Thoracic aorta (tissue), 2 donors: ENCODE measurements around the gene MRPL39. TPM values are rescaled to one million over a fixed set of nuclear protein-coding genes. Genes with fewer than 3 reads are reported as not detected.
A peak's percentile ranks its signal among the peaks of the same experiment; 100 is the strongest.

Source experiments
- ATAC-seq: fragments of 150-250 bp; one replicate; pipeline ENCODE4 v1.8.0; 2017; ENCODE audit warnings: low read depth; ENCODE audit not compliant: insufficient number of reproducible peaks, low FRiP score
- DNase-seq: peaks from one replicate; pipeline ENCODE4 v3.0.0-alpha.2; 2020; ENCODE audit warnings: low spot score
- H3K27ac ChIP-seq, 2 donors: fragments of 200-600 bp; sonication (generic); 1 replicate in 1 of 2; 2 replicates in 1 of 2; pipeline ENCODE4 v1.5.1; 2016; ENCODE audit warnings: mild to moderate bottlenecking in 2 of 2, moderate library complexity in 2 of 2
- H3K27me3 ChIP-seq: fragments of 200-600 bp; sonication (generic); replicated peaks from 2 replicates; pipeline ENCODE4 v1.6.0; 2016; ENCODE audit warnings: mild to moderate bottlenecking; ENCODE audit not compliant: insufficient read depth
- H3K36me3 ChIP-seq: fragments of 200-600 bp; sonication (generic); one replicate; pipeline ENCODE4 v1.5.1; 2016
- H3K4me1 ChIP-seq, 2 donors: fragments of 200-600 bp; sonication (generic); 1 replicate in 1 of 2; 2 replicates in 1 of 2; pipeline versions ENCODE4 v1.5.1 to v1.6.0; 2016; ENCODE audit warnings: low read depth in 2 of 2, mild to moderate bottlenecking in 1 of 2; ENCODE audit not compliant: control insufficient read depth in 1 of 2
- H3K4me3 ChIP-seq: fragments of 200-600 bp; sonication (generic); 2 replicates; pipeline ENCODE4 v1.5.1; 2016; ENCODE audit warnings: mild to moderate bottlenecking
- H3K9me3 ChIP-seq: fragments of 200-600 bp; sonication (generic); 2 replicates; pipeline ENCODE4 v1.5.1; 2016
- total RNA-seq, 2 donors: library from RNA; depleted of rRNA; stranded (reverse); fragments of >200 nt; gene quantifications; one replicate each; pipeline versions ENCODE4 v1.1.0 to v1.2.3, GENCODE V29; 2016
- TF ChIP-seq, protein P1 (sequence below): fragments of 200-600 bp; sonication (generic); IDR thresholded peaks from one replicate; pipeline ENCODE4 v1.5.1; 2019; ENCODE audit warnings: antibody characterized with exemption

Gene MRPL39
- total RNA-seq, 2 donors from 2014 or later: 6.6 to 16.8 TPM

DNA sequence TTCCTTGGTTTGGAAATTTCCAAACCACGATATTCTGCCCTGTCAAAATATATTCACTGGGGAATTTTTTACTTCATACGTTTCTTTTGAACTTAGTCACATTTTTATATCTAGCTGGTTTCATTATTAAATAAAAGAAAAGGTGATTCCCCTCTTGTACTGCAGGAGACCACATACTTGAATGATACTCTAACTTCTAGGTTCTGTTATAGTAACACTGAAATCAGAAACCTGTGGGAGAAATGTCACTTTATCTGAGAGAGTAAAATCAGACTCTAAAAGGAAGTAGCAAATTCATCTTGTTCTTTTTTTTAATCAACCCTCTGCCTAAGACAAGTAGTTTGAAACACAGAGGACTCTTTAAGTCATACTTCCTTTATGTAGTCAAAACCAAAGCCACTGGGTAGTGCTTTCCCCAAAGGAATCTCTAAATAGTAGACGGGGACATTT is 34.4 kb downstream of the MRPL39 start:
- peak overlapping the region; percentile 31 to 56 for H3K27ac ChIP-seq
- DNase-seq: no peak
- H3K4me1 ChIP-seq: peaks cover 22 to 46% of the 10 kb centered on the region in 2 donors

DNA sequence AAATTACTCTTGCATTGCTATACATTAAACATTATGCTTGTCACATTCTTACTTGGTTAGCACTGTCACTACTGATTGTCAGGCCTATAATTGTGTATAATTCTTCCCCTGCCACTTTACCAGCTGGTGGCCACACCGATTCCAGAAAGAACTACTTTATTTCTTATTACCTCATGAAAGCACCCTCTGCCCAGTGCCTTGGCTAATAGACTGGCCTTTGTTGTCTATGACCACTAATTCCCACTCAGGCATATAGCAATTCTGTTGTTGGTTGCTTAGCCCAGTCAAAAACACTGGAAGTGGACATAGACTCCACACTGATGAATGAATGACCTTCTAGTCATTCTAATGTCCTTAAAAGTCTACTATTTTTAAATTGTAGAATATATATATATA is 35.6 kb downstream of the MRPL39 start:
- ATAC-seq (no peak), DNase-seq (no peak)
- H3K9me3 ChIP-seq: no peaks in the 10 kb centered on the region
- peaks cover 22 to 50% of the 10 kb centered on the region in 2 donors for H3K4me1 ChIP-seq
- H3K4me3 ChIP-seq: no peak overlapping the region
- H3K27me3 ChIP-seq: no peaks in the 10 kb centered on the region
- H3K27ac ChIP-seq: no peak overlapping the region
- TF ChIP-seq, protein P1, sequence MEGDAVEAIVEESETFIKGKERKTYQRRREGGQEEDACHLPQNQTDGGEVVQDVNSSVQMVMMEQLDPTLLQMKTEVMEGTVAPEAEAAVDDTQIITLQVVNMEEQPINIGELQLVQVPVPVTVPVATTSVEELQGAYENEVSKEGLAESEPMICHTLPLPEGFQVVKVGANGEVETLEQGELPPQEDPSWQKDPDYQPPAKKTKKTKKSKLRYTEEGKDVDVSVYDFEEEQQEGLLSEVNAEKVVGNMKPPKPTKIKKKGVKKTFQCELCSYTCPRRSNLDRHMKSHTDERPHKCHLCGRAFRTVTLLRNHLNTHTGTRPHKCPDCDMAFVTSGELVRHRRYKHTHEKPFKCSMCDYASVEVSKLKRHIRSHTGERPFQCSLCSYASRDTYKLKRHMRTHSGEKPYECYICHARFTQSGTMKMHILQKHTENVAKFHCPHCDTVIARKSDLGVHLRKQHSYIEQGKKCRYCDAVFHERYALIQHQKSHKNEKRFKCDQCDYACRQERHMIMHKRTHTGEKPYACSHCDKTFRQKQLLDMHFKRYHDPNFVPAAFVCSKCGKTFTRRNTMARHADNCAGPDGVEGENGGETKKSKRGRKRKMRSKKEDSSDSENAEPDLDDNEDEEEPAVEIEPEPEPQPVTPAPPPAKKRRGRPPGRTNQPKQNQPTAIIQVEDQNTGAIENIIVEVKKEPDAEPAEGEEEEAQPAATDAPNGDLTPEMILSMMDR: no peak
- H3K36me3 ChIP-seq: no peaks in the 10 kb centered on the region

More for the DNA sequence above, 34.4 kb downstream of the MRPL39 start:
- ATAC-seq: no peak
- H3K9me3 ChIP-seq: no peaks in the 10 kb centered on the region
- TF ChIP-seq, protein P1: no peak
- H3K36me3 ChIP-seq: no peaks in the 10 kb centered on the region
- no peak overlapping the region for H3K4me3 ChIP-seq
- H3K27me3 ChIP-seq: no peaks in the 10 kb centered on the region

DNA sequence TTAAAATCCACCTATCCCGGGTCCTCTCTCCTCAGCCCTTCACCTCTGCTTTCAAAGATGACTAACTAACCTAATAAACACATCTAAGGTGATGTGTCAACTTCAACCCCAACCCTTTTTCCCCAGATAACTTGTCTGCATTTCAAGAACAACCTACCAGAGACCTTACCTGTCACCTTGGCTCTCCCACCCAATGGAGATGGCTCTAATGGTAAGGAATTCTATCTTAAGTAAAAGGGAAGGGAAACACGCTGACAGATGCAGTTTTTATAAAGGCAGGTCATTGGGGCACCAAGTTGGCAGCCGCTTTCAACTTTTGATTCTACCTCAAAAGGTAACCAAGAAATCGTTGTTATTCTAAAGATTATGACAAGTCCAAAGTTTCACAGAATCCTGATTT is 37.6 kb downstream of the MRPL39 start:
- ATAC-seq (no peak), DNase-seq (no peak)
- Histone ChIP-seq H3K4me3 (no peak overlapping the region), H3K4me1 (peaks cover 17 to 34% of the 10 kb centered on the region in 2 donors), H3K27ac (no peak overlapping the region), H3K27me3 (no peaks in the 10 kb centered on the region), H3K9me3 (no peaks in the 10 kb centered on the region), H3K36me3 (no peaks in the 10 kb centered on the region)
- TF ChIP-seq, protein P1: no peak

DNA sequence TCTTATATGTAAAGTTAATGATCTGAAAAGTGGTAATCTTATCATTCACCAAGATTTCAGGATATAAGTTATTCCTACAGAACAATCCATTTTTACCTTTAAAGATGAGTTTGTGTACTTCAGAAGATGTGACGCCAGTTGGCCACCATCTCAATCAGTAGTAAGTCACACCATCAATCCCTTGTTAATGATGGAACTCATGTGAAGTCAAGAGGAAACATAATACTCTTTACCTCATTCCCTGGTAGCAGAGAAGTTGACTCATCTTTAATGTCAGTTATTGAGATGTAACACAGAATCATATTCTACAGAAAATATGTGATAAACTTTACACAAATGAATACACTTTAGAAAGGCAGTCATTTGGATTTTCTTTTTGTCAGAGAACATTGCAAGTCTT is 38.2 kb downstream of the MRPL39 start:
- ATAC-seq: no peak
- Histone ChIP-seq H3K9me3 (no peaks in the 10 kb centered on the region), H3K36me3 (no peaks in the 10 kb centered on the region), H3K27me3 (no peaks in the 10 kb centered on the region), H3K4me1 (peaks cover 13 to 30% of the 10 kb centered on the region in 2 donors), H3K4me3 (no peak overlapping the region), H3K27ac (no peak overlapping the region)
- no peak for DNase-seq
- TF ChIP-seq, protein P1: no peak

DNA sequence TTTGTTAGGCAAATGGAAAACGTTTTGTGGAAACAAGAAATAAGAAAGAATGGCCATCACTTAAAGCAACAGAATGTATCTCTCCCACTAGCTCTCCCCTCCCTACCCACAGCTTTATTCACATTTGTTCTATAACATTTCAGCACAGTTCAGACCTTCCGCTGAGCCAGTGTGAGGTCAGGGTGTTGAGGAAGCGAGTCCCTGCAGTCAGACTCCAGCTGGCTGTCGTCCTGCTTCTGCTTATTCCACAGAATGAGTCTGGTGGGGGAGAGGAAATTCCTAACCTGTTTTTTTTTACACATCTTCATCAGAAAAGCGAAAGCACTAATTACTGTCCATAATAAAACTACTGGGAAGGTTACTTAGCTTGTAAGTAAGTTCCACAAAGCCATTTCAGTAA is 39.0 kb downstream of the MRPL39 start:
- Histone ChIP-seq H3K4me3 (peak overlapping the region; percentile 41), H3K27ac (peak overlapping the region in 1 of 2 donors; percentile 14), H3K4me1 (peaks cover 10 to 30% of the 10 kb centered on the region in 2 donors), H3K36me3 (no peaks in the 10 kb centered on the region), H3K27me3 (no peaks in the 10 kb centered on the region), H3K9me3 (no peaks in the 10 kb centered on the region)
- TF ChIP-seq, protein P1: no peak
- ATAC-seq (no peak), DNase-seq (no peak)
